Epidermal melanocyte (primary cell): ENCODE results near the gene CCDC86.

Experiments
- DNase-seq: peaks from one replicate; pipeline ENCODE4 v3.0.0; 2011; ENCODE audit warnings: low spot score; ENCODE audit not compliant: insufficient read length

The CCDC86 gene

GRCh38 chr11:60867871-60868681, 26.2 kb downstream of the CCDC86 start:
- DNase-seq: no peak

DNA sequence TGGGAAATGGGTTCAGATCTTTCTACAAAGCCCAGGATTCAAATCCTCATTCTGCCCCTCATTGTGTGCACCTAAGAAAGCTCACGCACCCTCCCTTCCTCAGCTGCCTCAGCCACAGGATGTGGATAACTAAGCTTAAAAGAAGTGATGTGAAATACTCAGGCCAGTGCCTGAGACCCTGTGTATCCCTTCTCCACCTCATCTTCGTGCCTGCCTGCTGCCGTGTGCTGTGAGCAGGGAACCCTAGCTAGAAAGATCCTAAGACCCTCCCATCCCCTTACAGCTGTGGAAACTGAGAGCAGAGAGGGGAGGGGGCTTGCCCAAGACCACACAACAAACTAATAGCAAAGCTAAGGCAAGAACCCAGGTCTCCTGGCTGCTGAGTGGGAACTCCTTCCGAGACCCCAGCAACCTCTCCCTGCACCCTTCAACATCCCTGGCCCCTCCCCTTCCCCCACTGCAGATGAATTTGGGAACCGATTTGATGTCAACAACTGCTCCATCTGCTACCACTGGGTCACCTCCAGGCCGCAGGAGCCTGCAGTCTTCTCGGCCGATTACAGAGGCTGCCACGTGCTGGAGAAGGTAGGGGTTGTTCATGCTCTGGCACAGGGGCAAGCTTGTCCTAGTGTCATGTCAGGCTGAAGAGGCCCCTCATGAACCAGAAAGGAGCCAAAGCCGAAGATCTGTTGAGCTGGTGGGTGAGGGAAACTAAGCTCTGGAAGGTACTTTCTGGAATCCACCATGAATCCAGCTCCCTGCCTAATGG, 27.0 kb downstream of the CCDC86 start:
- no peak for DNase-seq

- no peak for DNase-seq
Observed at GRCh38 chr11:60869451-60869825, 27.5 kb downstream of the CCDC86 start.

- DNase-seq: no peak
Observed at GRCh38 chr11:60870276-60870675, 28.4 kb downstream of the CCDC86 start.

GRCh38 chr11:60870733-60871377, 28.9 kb downstream of the CCDC86 start:
- no peak for DNase-seq

DNA sequence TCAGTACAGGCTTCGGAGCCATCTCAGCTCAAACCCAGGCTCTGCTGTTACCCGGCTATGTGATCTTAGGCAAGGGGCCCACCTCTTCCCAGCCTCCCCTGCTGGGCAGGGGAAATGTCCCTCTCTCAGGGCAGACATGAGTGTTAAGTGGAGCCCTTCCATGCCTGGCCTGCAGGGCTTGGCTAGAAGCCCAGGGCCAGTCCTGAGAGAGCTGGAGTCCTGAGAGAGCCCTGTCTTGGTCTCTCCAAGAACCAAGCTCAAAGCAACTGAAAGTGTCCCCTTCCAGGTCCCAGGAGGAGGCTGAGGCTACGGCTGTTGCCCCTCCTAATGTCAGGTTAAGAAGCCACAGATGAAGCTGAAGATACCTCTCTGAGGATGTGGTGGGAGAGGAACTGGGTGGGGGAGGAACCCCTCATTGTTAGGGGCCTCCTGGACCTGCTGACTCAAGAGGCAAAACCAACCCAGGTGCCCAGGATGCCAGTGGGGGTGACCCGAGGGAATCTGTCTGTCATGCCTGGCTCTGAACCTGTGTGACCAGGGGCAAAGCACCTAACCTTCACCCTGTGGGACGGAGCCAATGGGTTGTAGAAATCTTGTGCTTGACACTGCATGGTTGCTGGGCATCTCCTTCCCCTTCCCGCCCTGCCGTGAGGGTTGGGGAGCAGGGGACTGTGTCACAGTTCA, 29.6 kb downstream of the CCDC86 start:
- DNase-seq: no peak

DNA sequence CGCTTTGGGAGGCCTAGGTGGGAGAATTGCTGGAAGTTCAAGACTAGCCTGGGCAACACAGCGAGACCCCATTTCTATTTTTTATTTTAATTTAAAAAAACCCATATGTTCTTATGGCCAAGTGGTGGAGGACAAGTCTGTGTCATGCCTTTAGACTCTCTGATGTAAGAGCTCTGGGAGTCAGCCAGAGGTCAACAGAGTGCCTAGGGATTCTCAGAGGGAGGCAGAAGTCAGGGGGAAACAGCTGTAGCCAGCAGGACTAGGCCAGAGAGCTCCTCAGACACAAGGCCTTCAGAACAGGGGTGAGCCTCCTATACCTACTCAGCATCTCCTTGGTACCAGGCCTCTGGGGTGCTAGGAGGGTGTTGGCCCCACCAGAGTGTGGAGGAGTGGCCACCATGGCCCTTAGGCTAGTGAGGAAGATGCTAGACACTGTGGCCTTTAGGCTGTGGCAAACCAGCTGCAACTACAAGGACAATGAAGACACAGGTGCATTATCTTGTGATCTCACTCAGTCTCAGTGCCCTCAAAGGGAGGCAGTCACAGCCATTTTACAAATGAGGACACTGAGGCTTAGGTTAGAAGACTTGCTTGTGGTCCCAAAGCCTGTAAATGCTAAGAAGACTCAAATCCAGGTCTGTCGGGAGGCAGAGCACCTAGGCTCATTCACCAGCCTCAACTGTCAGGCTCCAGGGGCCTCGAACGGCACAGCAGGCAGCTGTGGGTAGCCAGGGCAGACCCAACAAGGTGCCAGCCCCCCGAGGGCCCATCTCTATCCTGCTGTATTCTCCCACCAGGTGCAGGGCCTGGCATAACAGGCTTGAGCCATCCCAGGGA, 30.4 kb downstream of the CCDC86 start:
- no peak for DNase-seq

DNA sequence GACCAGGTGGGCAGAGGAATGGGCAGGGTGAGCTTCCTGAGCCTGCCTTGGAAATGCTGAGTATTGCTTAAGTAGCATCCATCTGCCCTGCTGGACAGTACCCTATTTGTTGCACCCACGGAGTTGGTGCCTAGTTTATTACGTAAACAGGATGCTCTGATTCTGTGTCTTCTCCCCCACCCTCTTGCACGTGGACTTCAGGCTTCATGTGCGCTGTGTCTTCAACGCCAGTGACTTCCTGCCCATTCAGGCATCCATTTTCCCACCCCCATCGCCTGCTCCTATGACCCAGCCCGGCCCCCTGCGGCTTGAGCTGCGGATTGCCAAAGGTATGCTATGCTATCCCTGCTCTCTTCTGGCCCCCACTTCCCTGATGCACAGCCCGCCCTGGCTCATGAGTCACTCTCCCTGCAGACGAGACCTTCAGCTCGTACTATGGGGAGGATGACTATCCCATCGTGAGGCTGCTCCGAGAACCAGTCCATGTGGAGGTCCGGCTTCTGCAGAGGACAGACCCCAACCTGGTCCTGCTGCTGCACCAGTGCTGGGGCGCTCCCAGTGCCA, 31.1 kb downstream of the CCDC86 start:
- no peak for DNase-seq

DNA sequence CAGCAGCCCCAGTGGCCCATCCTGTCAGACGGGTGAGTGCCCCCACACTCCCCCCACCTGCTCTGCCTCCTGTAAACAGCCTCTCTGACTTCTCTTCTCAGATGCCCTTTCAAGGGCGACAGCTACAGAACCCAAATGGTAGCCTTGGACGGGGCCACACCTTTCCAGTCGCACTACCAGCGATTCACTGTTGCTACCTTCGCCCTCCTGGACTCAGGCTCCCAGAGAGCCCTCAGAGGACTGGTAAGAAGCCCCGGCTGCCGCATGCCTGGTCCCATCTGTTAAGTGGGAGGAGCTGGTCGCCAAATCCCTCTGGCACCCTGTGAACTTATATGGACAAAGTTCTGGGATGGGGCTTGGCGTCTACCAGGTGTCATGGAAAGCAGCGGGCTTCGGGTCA, 31.6 kb downstream of the CCDC86 start:
- DNase-seq: no peak

DNA sequence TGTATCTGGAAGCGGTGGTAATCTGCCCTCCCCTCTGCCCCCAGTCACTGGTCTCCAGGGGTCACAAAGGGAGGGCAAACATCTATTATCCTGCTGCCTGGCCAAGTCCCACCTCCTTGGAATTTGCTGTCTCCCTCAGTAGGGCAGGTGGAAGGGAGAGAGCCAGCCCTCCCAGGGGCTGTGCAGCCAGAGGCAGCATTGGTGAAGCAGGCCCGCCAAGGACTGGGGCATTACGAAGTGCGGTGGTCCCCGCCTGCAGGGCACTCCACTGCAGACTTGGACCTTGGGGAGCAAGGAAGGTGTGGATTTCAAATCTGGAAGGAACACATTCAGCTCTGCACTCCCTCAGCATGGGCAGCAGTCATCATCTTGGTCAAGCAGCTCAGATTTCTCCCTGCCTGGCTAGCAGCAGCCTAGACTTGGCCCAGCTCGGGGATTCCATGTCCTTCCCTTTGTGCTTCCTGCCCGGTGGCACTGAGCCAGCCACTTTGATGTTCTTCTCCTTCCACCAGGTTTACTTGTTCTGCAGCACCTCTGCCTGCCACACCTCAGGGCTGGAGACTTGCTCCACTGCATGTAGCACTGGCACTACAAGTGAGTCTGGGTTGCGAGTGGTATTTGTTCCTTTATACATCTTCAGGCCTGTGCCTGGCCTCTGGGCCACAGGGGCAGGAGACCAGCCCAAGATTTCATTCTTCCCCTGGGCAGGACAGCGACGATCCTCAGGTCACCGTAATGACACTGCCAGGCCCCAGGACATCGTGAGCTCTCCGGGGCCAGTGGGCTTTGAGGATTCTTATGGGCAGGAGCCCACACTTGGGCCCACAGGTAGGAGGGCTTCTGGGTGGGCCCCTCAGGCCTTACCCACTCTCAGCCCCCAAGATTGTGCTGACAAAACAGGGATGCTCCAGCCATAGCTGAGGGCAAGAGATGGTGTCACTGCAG, 32.8 kb downstream of the CCDC86 start:
- DNase-seq: no peak

GRCh38 chr11:60875366-60876167, 33.7 kb downstream of the CCDC86 start:
- no peak for DNase-seq

GRCh38 chr11:60876168-60876485, 34.2 kb downstream of the CCDC86 start:
- DNase-seq: no peak

- no peak for DNase-seq
Observed at GRCh38 chr11:60878245-60879101, 36.6 kb downstream of the CCDC86 start.

DNA sequence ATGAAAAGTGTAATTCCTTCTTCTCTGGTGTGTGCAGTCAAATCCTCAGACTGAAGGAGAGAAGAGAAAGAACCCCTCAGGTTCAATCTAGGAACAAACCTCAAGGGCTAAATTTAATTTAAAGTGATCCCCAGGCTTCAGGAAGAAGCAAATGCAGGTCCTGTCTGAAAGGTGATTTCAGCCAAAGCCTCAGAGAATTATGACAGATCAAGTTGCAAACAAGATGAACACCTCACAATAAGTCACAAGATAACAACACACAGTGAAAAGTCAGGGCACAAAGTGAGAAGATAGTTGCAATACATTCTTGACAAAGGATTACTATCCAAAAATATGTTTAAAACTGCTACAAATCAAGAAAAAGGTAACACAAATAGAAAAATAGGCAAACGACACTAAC, 37.2 kb downstream of the CCDC86 start:
- DNase-seq: no peak

- DNase-seq: no peak
Observed at GRCh38 chr11:60879971-60880588, 38.2 kb downstream of the CCDC86 start.

DNA sequence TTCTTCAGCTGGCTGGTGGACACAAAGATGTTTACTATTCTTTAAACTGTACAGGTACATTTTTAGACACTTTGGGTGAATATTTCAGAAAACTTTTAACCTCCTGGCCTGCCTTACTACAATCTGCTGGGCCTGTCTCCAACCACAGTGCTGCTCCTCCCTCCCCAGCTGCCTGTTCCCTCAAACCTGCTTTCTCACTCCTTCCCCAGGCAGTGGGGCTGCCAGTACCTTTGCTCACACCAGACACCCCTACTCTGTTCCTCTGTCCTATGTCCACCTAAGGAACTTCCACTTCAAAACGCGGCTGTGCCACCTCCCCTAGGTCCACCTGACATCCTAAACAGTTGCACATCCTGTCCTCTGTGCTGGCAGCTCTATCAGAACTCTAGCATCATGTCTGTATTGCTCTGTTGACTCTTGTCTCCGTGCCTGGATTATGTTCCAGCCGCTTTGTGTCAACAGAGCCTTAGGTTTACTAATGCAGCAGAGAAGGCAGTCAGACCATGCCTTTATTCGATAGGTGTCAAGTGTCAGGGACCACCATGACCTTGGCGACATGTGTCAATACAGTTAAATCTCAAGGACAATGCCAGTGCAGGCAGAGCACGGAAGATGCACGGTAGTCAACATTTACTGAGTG, 38.9 kb downstream of the CCDC86 start:
- DNase-seq: no peak

DNA sequence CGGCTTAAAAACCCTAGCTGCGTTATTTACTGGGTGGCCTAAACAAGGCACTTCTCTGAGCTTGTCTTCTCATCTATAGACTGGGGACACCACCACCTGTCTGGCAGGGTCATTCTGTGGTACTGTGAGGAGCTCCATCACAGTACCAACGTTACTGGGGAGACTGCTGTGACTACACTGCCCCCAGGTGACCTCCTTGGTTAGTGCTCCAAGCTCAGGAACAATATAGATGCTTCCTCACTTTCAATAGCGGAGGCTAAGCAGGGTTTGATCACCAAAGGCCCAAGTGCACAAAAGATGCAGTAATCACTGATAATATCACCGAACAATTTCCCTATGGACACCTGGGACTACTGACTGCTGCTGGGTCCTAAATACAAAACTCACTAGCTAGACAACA, 45.6 kb downstream of the CCDC86 start:
- no peak for DNase-seq
